ENCODE measurements around the gene EML5.

Gene EML5

GRCh38 chr14:88612981-88613380 is 179.8 kb downstream of the EML5 start:
- no peak for DNase-seq

GRCh38 chr14:88611878-88612277 is 180.9 kb downstream of the EML5 start:
- DNase-seq = no peak

GRCh38 chr14:88607829-88608228 is 184.9 kb downstream of the EML5 start:
- no peak for DNase-seq

GRCh38 chr14:88605594-88605993 is 187.2 kb downstream of the EML5 start:
- DNase-seq = no peak

GRCh38 chr14:88604212-88604611 is 188.5 kb downstream of the EML5 start:
- DNase-seq = no peak

- DNase-seq = no peak
Measured at GRCh38 chr14:88599761-88600439, 192.9 kb downstream of the EML5 start.

GRCh38 chr14:88599326-88599725 is 193.4 kb downstream of the EML5 start:
- DNase-seq = no peak

- no peak for DNase-seq
Measured at GRCh38 chr14:88598097-88598675, 194.6 kb downstream of the EML5 start.

- no peak for DNase-seq
Measured at GRCh38 chr14:88597601-88598000, 195.2 kb downstream of the EML5 start.

- no peak for DNase-seq
Measured at GRCh38 chr14:88597038-88597437, 195.7 kb downstream of the EML5 start.

- no peak for DNase-seq
Measured at GRCh38 chr14:88592031-88592430, 200.7 kb downstream of the EML5 start.

GRCh38 chr14:88590173-88590572 is 202.6 kb downstream of the EML5 start:
- DNase-seq = no peak

- DNase-seq = no peak
Measured at GRCh38 chr14:88588081-88588480, 204.7 kb downstream of the EML5 start.

- DNase-seq = no peak
Measured at GRCh38 chr14:88584451-88584850, 208.3 kb downstream of the EML5 start.

- no peak for DNase-seq
Measured at GRCh38 chr14:88576222-88576621, 216.5 kb downstream of the EML5 start.

- DNase-seq = no peak
Measured at GRCh38 chr14:88572117-88572516, 220.6 kb downstream of the EML5 start.

GRCh38 chr14:88568196-88568595 is 224.6 kb downstream of the EML5 start:
- DNase-seq = no peak

- no peak for DNase-seq
Measured at GRCh38 chr14:88565427-88565826, 227.3 kb downstream of the EML5 start.

GRCh38 chr14:88563845-88564244 is 228.9 kb downstream of the EML5 start:
- DNase-seq = no peak

- peak; percentile 89 to 90 for DNase-seq
Measured at GRCh38 chr14:88562831-88563686, 229.7 kb downstream of the EML5 start, which contains the start of gene ZC3H14. ZC3H14 (plus strand) TSS chr14:88563037; CDS start chr14:88563134, 97 bp downstream.

- DNase-seq = no peak
Measured at GRCh38 chr14:88562532-88562830, 230.3 kb downstream of the EML5 start.
